Right cardiac atrium (tissue), 5 donors: ENCODE measurements around the gene TRDN. TPM values are rescaled to one million over a fixed set of nuclear protein-coding genes. Genes with fewer than 3 reads are reported as not detected.
A peak's percentile ranks its signal among the peaks of the same experiment; 100 is the strongest.
"Not testable (repeated sequence)": the region's sequence is repeated elsewhere in the genome, so short reads cannot be mapped to it uniquely, and the experiment has no call there.

Source experiments
- ATAC-seq, 2 donors: fragments of 200-7000 bp; cut with Tn5 transposase; one replicate each; pipeline versions ENCODE4 v1.8.0 to v1.9.1; 2020; ENCODE audit warnings: moderate library complexity in 2 of 2, mild to moderate bottlenecking in 1 of 2
- DNase-seq, 3 donors: peaks; one replicate each; pipeline ENCODE4 v3.0.0-alpha.2; 2020
- H3K27ac ChIP-seq: one replicate; pipeline ENCODE4 v1.5.1; 2013; ENCODE audit warnings: mild to moderate bottlenecking, low read length, control low read depth, moderate library complexity
- H3K27me3 ChIP-seq: one replicate; pipeline ENCODE4 v1.6.1; 2013; ENCODE audit not compliant: control insufficient read depth, insufficient read depth
- H3K4me1 ChIP-seq: one replicate; pipeline ENCODE4 v1.6.1; 2013; ENCODE audit warnings: low read length; ENCODE audit not compliant: control insufficient read depth, insufficient read depth
- H3K4me3 ChIP-seq: one replicate; pipeline ENCODE4 v1.5.1; 2013; ENCODE audit warnings: low read length, control low read depth
- H3K9me3 ChIP-seq: one replicate; pipeline ENCODE4 v1.6.1; 2013; ENCODE audit warnings: low read length; ENCODE audit not compliant: control insufficient read depth
- WGBS: extraction: QIAGEN DNeasy Blood & Tissue Kit; methylation state at CpG from one replicate; pipeline ENCODE4 v1.1.7; 2013; 5-methylcytosine and 5-hydroxymethylcytosine counted together
- intact Hi-C, 4 donors: fragments of 100-400 bp; cut with DNase I; formaldehyde crosslinking; loops; one replicate each; pipeline versions ENCODE4 v1.11.0 to v1.14.0; 2022 to 2023
- polyA plus RNA-seq: library from polyadenylated mRNA; stranded (reverse); fragments of 200-250 nt; gene quantifications from one replicate; pipeline ENCODE4 v1.2.3, GENCODE V29; 2013
- total RNA-seq, 4 donors: library from RNA; stranded (reverse); fragmentation: NEBNext Ultra II Directional; extraction: Animal tissue kit (Norgen Biotek cat#: 25700); gene quantifications; one replicate each; pipeline ENCODE4 v1.2.1, GENCODE V29; 2021
- donor health status: healthy with polysubstance abuse.
- donor health status: DM: no; HTN: yes; CAD: no.
- donor health status: DM: no; HTN: no; CAD: no.
- donor health status: DM: no; HTN: yes; CAD: no; lungs with severe emphysema.
- donor health status: DM: yes; HTN: yes; CAD: no.

The TRDN gene
- total and polyA plus RNA-seq, 5 donors, result 175 to 360 (median 271) TPM

DNA sequence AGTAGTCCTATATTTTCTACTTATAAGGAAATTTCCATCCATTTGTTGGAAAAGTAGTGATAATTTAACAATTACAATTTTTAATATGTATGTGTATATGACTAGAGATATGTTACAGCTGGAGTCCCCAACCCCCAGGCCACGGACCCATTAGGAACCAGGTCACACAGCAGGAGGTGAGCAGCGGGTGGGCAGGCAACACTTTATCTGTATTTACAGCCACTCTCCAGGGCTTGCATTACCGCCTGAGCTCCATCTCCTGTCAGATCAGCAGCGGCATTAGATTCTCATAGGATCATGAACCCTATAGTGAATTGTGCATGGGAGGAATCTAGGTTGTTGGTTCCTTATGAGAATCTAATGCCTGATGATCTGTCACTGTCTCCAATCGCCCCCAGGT is 46.8 kb downstream of the TRDN start:
- no peak overlapping the region for H3K27ac ChIP-seq
- DNase-seq (no peak), ATAC-seq (no peak)
- H3K9me3 ChIP-seq, result no peaks in the 10 kb centered on the region
- H3K4me3 ChIP-seq, result no peak overlapping the region
- intact Hi-C loops, result no loop called here
- H3K4me1 ChIP-seq, result no peaks in the 10 kb centered on the region
- H3K27me3 ChIP-seq, result no peaks in the 10 kb centered on the region
- 85% methylated on average over 5 of the region's 5 CpGs for WGBS

DNA sequence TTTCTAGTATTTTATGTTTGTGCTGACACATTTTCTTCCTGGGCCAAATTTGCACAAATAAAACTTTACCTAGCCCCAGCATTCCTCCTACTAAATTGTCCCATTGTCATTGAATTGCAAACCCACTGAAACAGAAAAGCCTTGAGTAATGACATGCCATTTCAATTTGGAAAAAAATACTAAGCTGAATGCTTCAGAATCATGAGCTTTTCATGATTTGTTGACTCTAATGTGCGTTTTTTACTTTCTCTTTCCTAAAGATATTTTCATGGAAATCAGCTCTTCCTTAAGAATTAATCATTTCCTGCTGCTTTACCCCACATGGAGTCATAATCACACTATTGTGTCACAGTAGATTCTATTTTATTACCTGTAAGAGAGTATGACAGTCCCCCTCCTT is 47.4 kb downstream of the TRDN start:
- ATAC-seq (no peak), DNase-seq (no peak)
- Histone ChIP-seq H3K9me3 (no peaks in the 10 kb centered on the region), H3K4me1 (no peaks in the 10 kb centered on the region), H3K4me3 (no peak overlapping the region), H3K27ac (no peak overlapping the region), H3K27me3 (no peaks in the 10 kb centered on the region)
- intact Hi-C loops, result no loop called here
- 43% methylated on average over 1 of the region's 1 CpG for WGBS

DNA sequence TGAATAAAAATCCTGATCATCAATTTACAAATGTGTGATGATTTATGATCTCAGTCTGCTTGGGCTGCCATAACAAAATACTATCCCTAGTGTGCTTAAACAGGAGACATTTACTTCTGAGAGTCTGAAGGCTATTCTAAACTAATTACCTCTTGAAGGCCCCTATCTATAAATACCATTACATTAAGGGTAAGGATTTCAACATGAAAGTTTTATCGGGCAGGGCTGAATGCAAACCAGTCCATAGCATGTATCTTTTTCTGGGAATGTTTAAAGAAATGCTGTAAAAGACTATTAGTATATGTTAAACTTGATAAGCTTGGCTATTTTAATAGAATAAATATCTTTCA is 48.2 kb downstream of the TRDN start:
- no peak overlapping the region for H3K4me3 ChIP-seq
- H3K27me3 ChIP-seq, result no peaks in the 10 kb centered on the region
- DNase-seq, result no peak
- intact Hi-C loops, result no loop called here
- 68% methylated on average over 1 of the region's 1 CpG for WGBS
- no peak for ATAC-seq
- no peaks in the 10 kb centered on the region for H3K4me1 ChIP-seq
- no peak overlapping the region for H3K27ac ChIP-seq
- H3K9me3 ChIP-seq, result no peaks in the 10 kb centered on the region

DNA sequence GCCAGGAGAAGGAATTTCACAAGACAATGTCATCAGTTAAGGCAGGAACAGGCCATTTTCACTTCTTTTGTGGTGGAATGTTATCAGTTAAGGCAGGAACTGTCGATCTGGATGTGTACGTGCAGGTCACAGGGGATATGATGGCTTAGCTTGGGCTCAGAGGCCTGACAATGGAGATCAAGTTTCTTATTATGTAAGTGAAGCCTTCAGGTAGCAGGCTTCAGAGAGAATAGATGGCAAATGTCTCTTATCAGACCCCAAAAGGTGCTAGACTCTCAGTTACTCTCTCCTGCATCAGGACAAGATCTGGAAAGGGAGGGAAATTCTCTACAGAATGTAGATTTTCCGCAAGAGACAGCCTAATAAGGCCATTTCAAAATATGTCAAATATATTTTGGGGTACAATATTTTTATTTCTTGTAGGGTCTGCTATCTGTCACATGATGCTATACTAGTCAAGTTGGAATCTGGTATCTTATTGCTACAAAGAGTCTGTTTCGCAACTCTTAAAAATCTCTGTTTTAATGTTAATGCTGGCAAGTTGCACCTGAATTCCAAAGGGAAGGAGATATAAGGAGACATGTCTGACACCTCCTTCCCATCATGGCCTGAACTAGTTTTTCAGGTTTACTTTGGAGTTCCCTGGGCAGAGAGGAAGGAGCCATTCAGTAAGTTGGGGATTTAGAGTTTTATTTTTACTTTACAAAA is 48.8 kb downstream of the TRDN start:
- DNase-seq, result no peak

DNA sequence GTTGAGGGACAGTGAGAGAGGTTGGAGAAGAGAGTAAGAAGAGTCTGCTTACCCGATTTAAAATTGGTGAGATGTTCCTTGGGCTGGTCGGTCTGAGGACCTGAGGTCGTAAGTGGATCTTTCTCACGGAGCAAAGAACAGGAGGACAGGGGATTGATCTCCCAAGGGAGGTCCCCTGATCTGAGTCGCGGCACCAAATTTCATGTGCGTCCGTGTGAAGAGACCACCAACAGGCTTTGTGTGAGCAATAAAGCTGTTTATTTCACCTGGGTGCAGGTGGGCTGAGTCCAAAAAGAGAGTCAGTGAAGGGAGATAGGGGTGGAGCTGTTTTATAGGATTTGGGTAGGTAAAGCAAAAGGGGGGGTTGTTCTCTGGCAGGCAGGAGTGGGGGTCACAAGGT is 49.3 kb downstream of the TRDN start:
- DNase-seq, intact Hi-C loops, H3K27me3 ChIP-seq, H3K4me3 ChIP-seq, H3K4me1 ChIP-seq, H3K9me3 ChIP-seq, ATAC-seq, H3K27ac ChIP-seq: not testable (repeated sequence)
- 94% methylated on average over 8 of the region's 8 CpGs for WGBS

More for the DNA sequence above, 48.8 kb downstream of the TRDN start:
- H3K4me1 ChIP-seq, result no peaks in the 10 kb centered on the region
- no peaks in the 10 kb centered on the region for H3K27me3 ChIP-seq
- no peaks in the 10 kb centered on the region for H3K9me3 ChIP-seq
- ATAC-seq, result no peak
- WGBS, result 69% methylated on average over 4 of the region's 4 CpGs
- intact Hi-C loops, result no loop called here
- no peak overlapping the region for H3K27ac ChIP-seq
- H3K4me3 ChIP-seq, result no peak overlapping the region

DNA sequence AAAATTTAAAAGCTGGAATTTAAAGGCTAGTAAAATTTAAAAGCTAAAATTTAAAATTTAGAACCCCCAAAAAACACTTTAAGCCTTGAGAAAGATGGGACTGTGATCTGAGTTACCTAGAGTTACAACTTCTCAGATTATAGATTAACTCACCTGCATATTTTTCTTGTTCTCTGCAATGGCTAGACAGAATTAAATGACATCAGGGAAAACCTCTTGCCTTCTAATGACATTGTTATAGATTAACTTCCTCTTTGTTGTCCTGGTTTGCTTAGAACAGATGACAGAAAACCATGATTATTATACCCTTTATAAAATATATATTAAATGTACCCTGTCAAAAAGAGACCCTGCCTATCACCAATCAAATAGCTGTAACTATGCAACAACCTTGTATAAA is 56.4 kb downstream of the TRDN start:
- intact Hi-C loops, result no loop called here
- H3K4me3 ChIP-seq, result no peak overlapping the region
- H3K27ac ChIP-seq, result no peak overlapping the region
- ATAC-seq (no peak), DNase-seq (no peak)
- no peaks in the 10 kb centered on the region for H3K4me1 ChIP-seq
- no peaks in the 10 kb centered on the region for H3K27me3 ChIP-seq
- H3K9me3 ChIP-seq, result no peaks in the 10 kb centered on the region

DNA sequence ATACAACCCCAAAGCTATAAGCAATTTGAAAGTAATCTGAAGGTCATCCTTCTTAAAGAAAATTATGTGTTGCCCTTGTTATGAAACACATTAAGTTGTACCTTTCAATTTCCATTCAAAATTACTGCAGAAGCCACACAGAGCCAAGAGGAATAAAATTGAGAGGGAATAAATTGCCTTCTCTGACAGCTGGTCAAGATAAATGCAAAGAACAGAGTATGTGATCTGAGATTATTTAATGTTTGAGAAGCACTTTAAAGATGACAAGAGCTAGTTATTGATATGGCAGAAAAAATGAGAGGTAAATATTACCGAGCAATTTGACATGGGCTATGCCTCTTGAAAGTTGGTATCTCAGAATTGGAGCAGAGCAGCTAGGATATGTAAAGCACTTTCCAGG is 61.6 kb downstream of the TRDN start:
- intact Hi-C loops, result no loop called here
- Histone ChIP-seq H3K27ac (no peak overlapping the region), H3K4me1 (no peaks in the 10 kb centered on the region)

DNA sequence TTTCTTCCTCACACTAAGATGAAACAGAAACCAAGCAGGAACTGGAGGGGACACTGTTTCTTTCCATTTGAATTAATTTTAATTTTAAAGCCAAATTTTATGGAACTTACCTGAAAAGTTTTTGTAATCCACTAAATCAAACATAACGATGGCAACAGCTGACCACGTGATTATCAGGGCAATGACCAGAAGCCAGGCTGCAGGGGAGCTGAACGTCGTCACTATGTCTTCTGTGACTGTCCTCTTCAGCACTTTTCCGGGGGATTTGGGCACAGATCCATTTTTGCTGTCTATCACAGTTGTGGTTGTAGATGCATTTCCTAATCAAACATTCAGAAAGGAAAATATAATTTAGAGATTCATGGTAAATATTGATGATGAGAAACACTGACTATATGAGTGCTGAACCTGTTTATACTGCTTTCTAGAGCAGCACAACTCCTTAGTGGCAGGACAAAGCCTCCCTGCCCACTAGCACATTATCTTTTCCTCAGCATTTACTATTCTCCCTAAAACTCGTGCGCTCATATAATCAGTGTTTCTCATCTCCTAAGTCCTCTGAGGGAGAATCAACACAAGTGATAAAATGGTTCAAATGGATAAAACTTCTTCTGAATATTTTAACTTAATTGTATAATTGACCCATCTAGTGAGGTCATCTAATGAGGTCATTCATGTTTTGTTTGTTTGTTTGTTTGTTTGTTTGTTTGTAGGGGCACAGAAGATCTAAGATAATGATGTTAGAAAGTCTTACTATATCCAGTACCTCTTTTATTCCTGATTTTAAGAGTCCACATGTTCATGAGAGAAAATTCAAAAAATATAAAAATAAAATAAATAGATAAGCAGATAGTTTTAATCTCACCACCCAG is 65.7 kb downstream of the TRDN start:
- intact Hi-C loops, result no loop called here
- Histone ChIP-seq H3K9me3 (no peaks in the 10 kb centered on the region), H3K27ac (no peak overlapping the region), H3K4me1 (peaks cover 4% of the 10 kb centered on the region), H3K4me3 (no peak overlapping the region), H3K27me3 (no peaks in the 10 kb centered on the region)
- DNase-seq (peak in 2 of 3 donors; percentile 14 to 30), ATAC-seq (no peak)
- 20% methylated on average over 7 of the region's 7 CpGs for WGBS

More for the DNA sequence above, 61.6 kb downstream of the TRDN start:
- no peaks in the 10 kb centered on the region for H3K27me3 ChIP-seq
- H3K9me3 ChIP-seq, result no peaks in the 10 kb centered on the region
- no peak for ATAC-seq
- DNase-seq, result no peak
- 80% methylated on average over 1 of the region's 1 CpG for WGBS
- no peak overlapping the region for H3K4me3 ChIP-seq

DNA sequence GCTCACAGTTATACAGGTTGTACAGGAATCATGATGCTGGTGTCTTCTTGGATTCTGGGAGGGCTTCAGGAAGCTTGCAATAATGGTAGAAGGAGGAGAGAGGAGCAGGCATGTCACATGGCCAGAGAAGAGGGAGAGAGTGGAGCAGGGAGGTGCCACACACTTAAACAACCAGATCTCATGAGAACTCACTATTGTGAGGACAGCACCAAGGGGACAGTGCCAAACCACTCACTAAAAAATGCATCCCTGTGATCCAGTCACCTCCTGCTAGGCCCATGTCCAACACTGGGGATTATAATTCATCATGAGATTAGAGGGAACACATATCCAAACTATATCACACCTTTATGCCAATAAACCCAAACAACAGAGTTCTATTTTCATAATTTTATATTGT is 67.2 kb downstream of the TRDN start:
- ATAC-seq (peak; percentile 49 to 67), DNase-seq (no peak)
- H3K27me3 ChIP-seq, result no peaks in the 10 kb centered on the region
- peaks cover 4% of the 10 kb centered on the region for H3K4me1 ChIP-seq
- no peak overlapping the region for H3K27ac ChIP-seq
- H3K9me3 ChIP-seq, result no peaks in the 10 kb centered on the region
- no peak overlapping the region for H3K4me3 ChIP-seq
- intact Hi-C loops, result no loop called here

DNA sequence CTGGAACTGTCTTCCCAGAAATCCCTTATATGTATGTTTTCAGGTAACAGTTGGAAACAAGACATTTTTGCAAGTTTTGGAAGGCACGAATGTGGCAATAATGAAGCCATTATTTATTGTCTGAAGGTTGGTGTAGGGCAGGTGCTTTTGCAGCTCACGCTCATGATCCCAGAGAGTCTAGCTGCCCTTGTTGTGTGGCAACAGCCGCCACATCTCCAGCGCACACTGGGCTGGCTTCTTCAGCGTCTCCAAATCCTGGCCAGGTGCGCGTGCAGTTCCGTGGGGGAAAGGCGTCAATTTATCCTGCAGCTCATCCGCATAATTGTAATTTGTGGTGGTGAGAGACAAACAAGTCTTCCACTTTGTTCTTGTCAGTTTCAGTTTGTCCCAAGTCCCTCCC is 71.2 kb downstream of the TRDN start:
- intact Hi-C loops, result no loop called here
- ATAC-seq, result no peak
- WGBS, result 88% methylated on average over 10 of the region's 10 CpGs
- Histone ChIP-seq H3K4me1 (peaks cover 4% of the 10 kb centered on the region), H3K27me3 (no peaks in the 10 kb centered on the region), H3K9me3 (no peaks in the 10 kb centered on the region), H3K4me3 (no peak overlapping the region), H3K27ac (no peak overlapping the region)
- no peak for DNase-seq

DNA sequence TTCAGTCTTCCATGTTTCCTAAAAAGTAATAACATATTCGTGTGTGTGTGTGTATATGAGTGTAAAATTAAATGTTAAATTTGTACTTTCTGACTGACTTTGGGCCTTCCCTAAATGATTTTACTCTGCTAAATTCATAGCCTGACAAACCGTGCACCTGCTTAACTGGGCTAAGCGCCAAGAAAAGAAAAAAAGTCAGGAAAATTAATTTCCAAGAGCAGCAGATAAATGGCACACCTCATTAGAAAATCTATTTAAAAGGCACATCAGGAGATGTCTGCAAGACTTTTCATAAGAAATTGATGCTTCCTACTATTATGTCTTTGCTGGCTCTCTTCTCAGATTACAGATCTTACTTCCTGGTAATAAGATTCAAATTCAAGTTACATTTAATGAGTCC is 72.4 kb downstream of the TRDN start:
- intact Hi-C loops, result no loop called here
- ATAC-seq (no peak), DNase-seq (no peak)
- H3K4me1 ChIP-seq, result peaks cover 4% of the 10 kb centered on the region
- H3K9me3 ChIP-seq, result no peaks in the 10 kb centered on the region
- H3K27me3 ChIP-seq, result no peaks in the 10 kb centered on the region
- no peak overlapping the region for H3K27ac ChIP-seq
- WGBS, result 30% methylated on average over 3 of the region's 3 CpGs
- H3K4me3 ChIP-seq, result no peak overlapping the region
